Measurements from ENCODE around the gene INO80B. TPM values are rescaled to one million over a fixed set of nuclear protein-coding genes. Genes with fewer than 3 reads are reported as not detected.

Gene INO80B
- total RNA-seq, 2 donors from 2014 or later = 15.4 to 17.8 TPM

DNA sequence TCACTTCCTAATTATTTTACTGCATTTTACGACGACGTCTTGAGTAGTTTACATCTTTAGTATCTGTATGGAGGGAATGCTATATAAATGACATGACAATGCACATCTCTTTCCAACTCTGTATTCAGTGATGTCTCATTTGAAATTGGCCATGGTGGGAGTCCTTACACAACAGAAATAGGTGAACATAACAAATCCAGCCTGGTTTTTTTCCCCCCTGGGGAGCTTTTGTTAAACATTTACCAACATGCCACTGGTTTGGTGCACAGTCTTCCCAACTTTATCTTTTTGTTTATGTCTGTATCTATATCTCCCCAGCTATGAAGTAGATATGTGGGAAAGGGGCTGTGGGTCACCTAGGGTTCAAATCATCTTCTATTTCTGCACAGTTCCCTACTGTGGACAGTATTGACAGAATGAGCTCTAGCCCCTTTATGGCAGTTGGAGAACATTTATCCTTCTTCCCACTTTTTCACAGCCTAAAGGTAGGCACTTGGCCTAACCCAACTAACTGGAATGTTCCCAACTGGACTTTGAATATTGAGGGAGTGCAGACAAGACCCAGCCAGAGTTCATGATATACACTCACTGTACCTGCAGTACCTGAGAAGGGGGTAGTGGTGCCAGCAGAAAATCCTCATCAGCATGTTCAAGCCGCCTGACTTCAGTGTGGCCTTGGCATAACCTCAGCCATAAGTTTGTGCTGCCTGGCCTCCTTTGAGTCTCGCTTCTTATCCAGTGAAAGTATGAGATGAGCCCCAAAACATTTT lies 7.5 kb upstream of the INO80B start:
- Histone ChIP-seq H3K9me3 (no peaks in the 10 kb centered on the region), H3K36me3 (no peaks in the 10 kb centered on the region), H3K4me1 (ENCODE audit: control insufficient read depth in 1 of 2, low read depth in 2 of 2) (peaks cover 0 to 6% of the 10 kb centered on the region in 2 donors), H3K27ac (no peak overlapping the region), H3K27me3 (replicated peaks; ENCODE audit: insufficient read depth) (no peaks in the 10 kb centered on the region), H3K4me3 (no peak overlapping the region)
- ATAC-seq (ENCODE audit: insufficient number of reproducible peaks, low FRiP score, low read depth) (no peak), DNase-seq (ENCODE audit: low spot score) (no peak)
- TF ChIP-seq, protein P1, sequence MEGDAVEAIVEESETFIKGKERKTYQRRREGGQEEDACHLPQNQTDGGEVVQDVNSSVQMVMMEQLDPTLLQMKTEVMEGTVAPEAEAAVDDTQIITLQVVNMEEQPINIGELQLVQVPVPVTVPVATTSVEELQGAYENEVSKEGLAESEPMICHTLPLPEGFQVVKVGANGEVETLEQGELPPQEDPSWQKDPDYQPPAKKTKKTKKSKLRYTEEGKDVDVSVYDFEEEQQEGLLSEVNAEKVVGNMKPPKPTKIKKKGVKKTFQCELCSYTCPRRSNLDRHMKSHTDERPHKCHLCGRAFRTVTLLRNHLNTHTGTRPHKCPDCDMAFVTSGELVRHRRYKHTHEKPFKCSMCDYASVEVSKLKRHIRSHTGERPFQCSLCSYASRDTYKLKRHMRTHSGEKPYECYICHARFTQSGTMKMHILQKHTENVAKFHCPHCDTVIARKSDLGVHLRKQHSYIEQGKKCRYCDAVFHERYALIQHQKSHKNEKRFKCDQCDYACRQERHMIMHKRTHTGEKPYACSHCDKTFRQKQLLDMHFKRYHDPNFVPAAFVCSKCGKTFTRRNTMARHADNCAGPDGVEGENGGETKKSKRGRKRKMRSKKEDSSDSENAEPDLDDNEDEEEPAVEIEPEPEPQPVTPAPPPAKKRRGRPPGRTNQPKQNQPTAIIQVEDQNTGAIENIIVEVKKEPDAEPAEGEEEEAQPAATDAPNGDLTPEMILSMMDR (IDR thresholded peaks at IDR 0.05) = no peak

DNA sequence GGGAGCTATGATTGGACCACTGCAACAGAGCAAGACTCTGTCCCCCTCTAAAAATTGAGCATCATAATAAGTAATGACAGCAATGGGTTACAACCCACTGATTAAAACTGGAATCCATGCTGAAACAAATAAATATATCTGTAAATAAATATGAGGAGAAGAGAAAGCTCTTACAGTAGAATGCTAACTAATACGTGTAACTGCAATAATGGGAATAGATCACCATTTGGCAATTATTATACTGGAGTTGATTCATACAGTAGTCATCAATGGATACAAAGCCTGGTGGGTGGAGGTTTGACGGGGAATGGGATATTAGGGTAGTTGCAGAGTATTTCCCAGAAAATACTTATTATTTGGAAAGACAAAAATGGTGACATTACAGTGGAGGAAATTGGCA lies 6.1 kb upstream of the INO80B start:
- TF ChIP-seq, protein P1 (IDR thresholded peaks at IDR 0.05) = no peak
- Histone ChIP-seq H3K4me1 (ENCODE audit: control insufficient read depth in 1 of 2, low read depth in 2 of 2) (peaks cover 0 to 4% of the 10 kb centered on the region in 2 donors), H3K9me3 (no peaks in the 10 kb centered on the region), H3K27me3 (replicated peaks; ENCODE audit: insufficient read depth) (no peaks in the 10 kb centered on the region), H3K36me3 (no peaks in the 10 kb centered on the region), H3K27ac (no peak overlapping the region), H3K4me3 (no peak overlapping the region)
- DNase-seq (ENCODE audit: low spot score) = no peak
- ATAC-seq (ENCODE audit: insufficient number of reproducible peaks, low FRiP score, low read depth) = no peak

DNA sequence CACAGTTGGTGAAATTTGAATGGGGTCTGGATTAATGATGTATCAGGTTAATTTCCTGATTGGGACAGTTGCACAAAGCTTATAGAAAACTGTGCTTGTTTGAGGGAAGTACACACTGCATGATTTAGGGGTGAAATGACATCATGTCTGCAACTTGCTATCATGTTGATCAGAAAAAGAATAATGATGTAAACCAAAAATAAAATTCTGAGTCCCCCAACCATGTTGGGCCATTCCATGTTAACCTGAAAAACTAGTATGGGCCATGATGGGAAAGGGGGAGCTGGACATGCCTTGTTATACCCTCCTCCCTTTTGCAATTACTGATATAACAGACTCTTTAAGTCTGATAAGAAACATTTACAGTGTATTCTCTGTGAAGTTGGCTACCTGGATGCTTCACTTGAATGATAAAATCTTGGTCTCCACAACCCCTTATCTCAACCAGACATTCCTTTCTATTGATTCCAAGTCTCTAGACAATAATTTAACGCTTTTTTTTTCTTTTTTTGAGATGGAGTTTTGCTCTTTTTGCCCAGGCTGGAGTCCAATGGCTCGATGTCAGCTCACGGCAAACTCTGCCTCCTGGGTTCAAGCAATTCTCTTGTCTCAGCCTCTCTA lies 4.2 kb upstream of the INO80B start:
- Histone ChIP-seq H3K27me3 (replicated peaks; ENCODE audit: insufficient read depth) (no peaks in the 10 kb centered on the region), H3K4me3 (no peak overlapping the region), H3K27ac (no peak overlapping the region), H3K4me1 (ENCODE audit: control insufficient read depth in 1 of 2, low read depth in 2 of 2) (peaks cover 5 to 7% of the 10 kb centered on the region in 2 donors), H3K9me3 (no peaks in the 10 kb centered on the region), H3K36me3 (no peaks in the 10 kb centered on the region)
- TF ChIP-seq, protein P1 (IDR thresholded peaks at IDR 0.05) = no peak
- no peak for DNase-seq (ENCODE audit: low spot score)
- ATAC-seq (ENCODE audit: insufficient number of reproducible peaks, low FRiP score, low read depth) = no peak

DNA sequence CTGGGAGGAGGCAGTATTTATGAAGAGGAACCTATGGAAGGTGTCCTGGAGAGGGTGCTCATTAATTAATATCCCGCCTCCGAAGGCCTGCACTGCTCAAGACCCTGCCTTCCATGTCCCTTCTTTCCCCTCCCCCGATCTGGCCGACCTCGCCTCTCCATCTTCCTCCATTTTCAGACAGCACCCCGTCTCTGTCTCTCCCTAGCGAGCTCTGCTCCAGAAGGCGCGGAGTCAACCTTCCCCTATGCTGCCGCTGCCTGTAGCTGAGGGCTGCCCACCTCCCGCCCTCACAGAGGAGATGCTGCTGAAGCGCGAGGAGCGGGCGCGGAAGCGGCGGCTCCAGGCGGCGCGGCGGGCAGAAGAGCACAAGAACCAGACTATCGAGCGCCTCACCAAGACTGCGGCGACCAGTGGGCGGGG lies 2.3 kb downstream of the INO80B start:
- Histone ChIP-seq H3K27me3 (replicated peaks; ENCODE audit: insufficient read depth) (no peaks in the 10 kb centered on the region), H3K9me3 (no peaks in the 10 kb centered on the region), H3K4me3 (peak overlapping the region; percentile 80), H3K36me3 (no peaks in the 10 kb centered on the region), H3K4me1 (ENCODE audit: control insufficient read depth in 1 of 2, low read depth in 2 of 2) (peaks cover 22 to 35% of the 10 kb centered on the region in 2 donors), H3K27ac (peak overlapping the region; percentile 86 to 93)
- ATAC-seq (ENCODE audit: insufficient number of reproducible peaks, low FRiP score, low read depth) (no peak), DNase-seq (ENCODE audit: low spot score) (no peak)
- TF ChIP-seq, protein P1 (IDR thresholded peaks at IDR 0.05) = no peak

DNA sequence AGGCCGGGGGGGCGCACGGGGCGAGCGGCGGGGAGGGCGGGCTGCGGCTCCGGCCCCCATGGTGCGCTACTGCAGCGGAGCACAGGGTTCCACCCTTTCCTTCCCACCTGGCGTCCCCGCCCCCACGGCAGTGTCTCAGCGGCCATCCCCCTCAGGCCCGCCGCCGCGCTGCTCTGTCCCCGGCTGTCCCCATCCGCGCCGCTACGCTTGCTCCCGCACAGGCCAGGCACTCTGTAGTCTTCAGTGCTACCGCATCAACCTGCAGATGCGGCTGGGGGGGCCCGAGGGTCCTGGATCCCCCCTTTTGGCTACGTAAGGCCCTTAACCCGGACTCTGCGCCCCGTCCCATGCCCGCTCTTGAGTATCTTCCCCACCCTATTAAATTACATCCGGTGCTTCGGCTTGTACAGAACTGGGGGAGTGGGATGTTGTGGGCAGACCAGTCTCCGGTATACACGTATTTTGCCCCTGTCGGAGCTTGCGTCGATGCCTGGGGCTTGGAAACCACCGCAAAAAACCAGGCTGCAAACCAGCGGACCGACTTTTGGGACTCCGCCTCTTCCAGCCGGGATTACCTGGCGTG lies 2.8 kb downstream of the INO80B start:
- peak overlapping the region; percentile 80 for H3K4me3 ChIP-seq
- no peaks in the 10 kb centered on the region for H3K9me3 ChIP-seq
- no peaks in the 10 kb centered on the region for H3K27me3 ChIP-seq (replicated peaks; ENCODE audit: insufficient read depth)
- H3K4me1 ChIP-seq (ENCODE audit: control insufficient read depth in 1 of 2, low read depth in 2 of 2) = peaks cover 22 to 35% of the 10 kb centered on the region in 2 donors
- TF ChIP-seq, protein P1 (IDR thresholded peaks at IDR 0.05) = no peak
- H3K27ac ChIP-seq = peak overlapping the region; percentile 86 to 93
- DNase-seq (ENCODE audit: low spot score) (no peak), ATAC-seq (ENCODE audit: insufficient number of reproducible peaks, low FRiP score, low read depth) (no peak)
- no peaks in the 10 kb centered on the region for H3K36me3 ChIP-seq
